Stomach (tissue), 9 donors: ENCODE data around the gene ACSM5. TPM values are rescaled to one million over a fixed set of nuclear protein-coding genes. Genes with fewer than 3 reads are reported as not detected.

Experiments
- DNase-seq, 2 donors: peaks; one replicate each; pipeline versions ENCODE4 v3.0.0 to v3.0.0-alpha.2; 2013 to 2019
- H3K27ac ChIP-seq, 5 donors: fragments of 200-600 bp in 4 of 5; sonication (generic) in 4 of 5; one replicate each; pipeline ENCODE4 v1.5.1; 2013 to 2019; ENCODE audit warnings: mild to moderate bottlenecking in 1 of 5, moderate library complexity in 1 of 5
- H3K27me3 ChIP-seq, 3 donors: fragments of 200-600 bp; sonication (generic); one replicate each; pipeline ENCODE4 v1.5.1; 2017 to 2019; ENCODE audit warnings: mixed run types in 1 of 3
- H3K36me3 ChIP-seq, 4 donors: fragments of 200-600 bp; sonication (generic); 1 replicate in 3 of 4; 2 replicates in 1 of 4; pipeline ENCODE4 v1.5.1; 2016 to 2019
- H3K4me1 ChIP-seq, 4 donors: fragments of 200-600 bp; sonication (generic); one replicate each; pipeline ENCODE4 v1.5.1; 2016 to 2019
- H3K4me3 ChIP-seq, 4 donors: fragments of 200-600 bp; sonication (generic) in 3 of 4; one replicate each; pipeline ENCODE4 v1.5.1; 2016 to 2019; ENCODE audit warnings: mild to moderate bottlenecking in 1 of 4
- H3K9me3 ChIP-seq, 4 donors: fragments of 200-600 bp; sonication (generic); one replicate each; pipeline ENCODE4 v1.5.1; 2016 to 2019
- EP300 ChIP-seq: sonication (generic); formaldehyde crosslinking; IDR thresholded peaks from one replicate; pipeline ENCODE4 v1.6.1; 2017; ENCODE audit warnings: antibody characterized with exemption
- POLR2A ChIP-seq, 4 donors: fragments of 450-650 bp; IDR thresholded peaks; one replicate each; pipeline ENCODE4 v1.6.1; 2016; ENCODE audit warnings: antibody characterized with exemption in 4 of 4, control low read depth in 2 of 4, mild to moderate bottlenecking in 1 of 4, moderate library complexity in 1 of 4
- POLR2AphosphoS5 ChIP-seq, 3 donors: sonication (generic); formaldehyde crosslinking; IDR thresholded peaks; one replicate each; pipeline ENCODE4 v1.6.1; 2016; ENCODE audit warnings: antibody characterized with exemption in 3 of 3
- WGBS, 5 donors: extraction: QIAGEN DNeasy Blood & Tissue Kit in 3 of 5; methylation state at CpG; one replicate each; pipeline versions ENCODE4 v1.1.5 to v1.1.7; 2013 to 2018; 5-methylcytosine and 5-hydroxymethylcytosine counted together
- intact Hi-C: fragments of 100-400 bp; cut with DNase I; formaldehyde crosslinking; loops from one replicate; pipeline ENCODE4 v1.15.1; 2023; ENCODE audit warnings: low total_unique reads
- polyA plus RNA-seq, 3 donors: library from polyadenylated mRNA; stranded (reverse); fragments of 200-250 nt; gene quantifications; one replicate each; pipeline ENCODE4 v1.2.3, GENCODE V29; 2013
- total RNA-seq, 5 donors: library from RNA; depleted of rRNA; stranded (reverse); fragments of >200 nt; gene quantifications; one replicate each; pipeline versions ENCODE4 v1.1.0 to v1.2.3, GENCODE V29; 2014 to 2016
- TF ChIP-seq, protein P1 (sequence below), 7 experiments: fragments of 450-650 bp in 4 of 7; fragments of 200-600 bp in 3 of 7; sonication (generic) in 3 of 7; IDR thresholded peaks; one replicate each; pipeline ENCODE4 v1.5.1; 2016 to 2019; ENCODE audit warnings: antibody characterized with exemption in 7 of 7, control low read depth in 2 of 7, mild to moderate bottlenecking in 1 of 7
- donor health status: healthy with polysubstance abuse.
- donor health status: Bipolar disorder and iron deficiency.
- donor health status: healthy.

The ACSM5 gene
- total and polyA plus RNA-seq, 8 donors = 1.1 to 4.6 (median 2.3) TPM; not detected in 2

GRCh38 chr16:20383106-20384029 lies 26.0 kb upstream of the ACSM5 start:
- Histone ChIP-seq H3K4me1 (peaks cover 16 to 28% (median 21%) of the 10 kb centered on the region in 4 donors), H3K9me3 (no peaks in the 10 kb centered on the region), H3K27ac (no peak overlapping the region), H3K36me3 (no peaks in the 10 kb centered on the region), H3K27me3 (peaks cover 0 to 8% (median 0%) of the 10 kb centered on the region in 3 donors), H3K4me3 (no peak overlapping the region)
- DNase-seq = peak; percentile 55 to 88
- 27 to 38% (median 31%) methylated on average over 10 to 11 of the region's 11 CpGs for WGBS, 5 donors
- intact Hi-C loops = no loop called here
- no peak for TF ChIP-seq POLR2A (IDR thresholded peaks at IDR 0.05)
- TF ChIP-seq, protein P1, sequence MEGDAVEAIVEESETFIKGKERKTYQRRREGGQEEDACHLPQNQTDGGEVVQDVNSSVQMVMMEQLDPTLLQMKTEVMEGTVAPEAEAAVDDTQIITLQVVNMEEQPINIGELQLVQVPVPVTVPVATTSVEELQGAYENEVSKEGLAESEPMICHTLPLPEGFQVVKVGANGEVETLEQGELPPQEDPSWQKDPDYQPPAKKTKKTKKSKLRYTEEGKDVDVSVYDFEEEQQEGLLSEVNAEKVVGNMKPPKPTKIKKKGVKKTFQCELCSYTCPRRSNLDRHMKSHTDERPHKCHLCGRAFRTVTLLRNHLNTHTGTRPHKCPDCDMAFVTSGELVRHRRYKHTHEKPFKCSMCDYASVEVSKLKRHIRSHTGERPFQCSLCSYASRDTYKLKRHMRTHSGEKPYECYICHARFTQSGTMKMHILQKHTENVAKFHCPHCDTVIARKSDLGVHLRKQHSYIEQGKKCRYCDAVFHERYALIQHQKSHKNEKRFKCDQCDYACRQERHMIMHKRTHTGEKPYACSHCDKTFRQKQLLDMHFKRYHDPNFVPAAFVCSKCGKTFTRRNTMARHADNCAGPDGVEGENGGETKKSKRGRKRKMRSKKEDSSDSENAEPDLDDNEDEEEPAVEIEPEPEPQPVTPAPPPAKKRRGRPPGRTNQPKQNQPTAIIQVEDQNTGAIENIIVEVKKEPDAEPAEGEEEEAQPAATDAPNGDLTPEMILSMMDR (IDR thresholded peaks at IDR 0.05) = peak in 5 of 7 experiments; percentile 61 to 93 (median 70)

GRCh38 chr16:20385844-20386832 lies 23.2 kb upstream of the ACSM5 start:
- TF ChIP-seq POLR2A (IDR thresholded peaks at IDR 0.05) (no peak), POLR2AphosphoS5 (IDR thresholded peaks at IDR 0.05) (peak in 2 of 3 donors; percentile 6 to 17), EP300 (no peak)
- TF ChIP-seq, protein P1 (IDR thresholded peaks at IDR 0.05) = peak in 5 of 7 experiments; percentile 32 to 84 (median 80)
- peak overlapping the region; percentile 54 to 72 (median 59) for H3K27ac ChIP-seq
- peak; percentile 86 to 89 for DNase-seq
- peaks cover 16 to 28% (median 21%) of the 10 kb centered on the region in 4 donors for H3K4me1 ChIP-seq
- 9 to 28% (median 14%) methylated on average over 29 to 30 of the region's 30 CpGs for WGBS, 5 donors
- H3K27me3 ChIP-seq = peaks cover 0 to 8% (median 0%) of the 10 kb centered on the region in 3 donors
- H3K9me3 ChIP-seq = no peaks in the 10 kb centered on the region
- peak overlapping the region; percentile 0 to 23 (median 19) for H3K4me3 ChIP-seq
- intact Hi-C loops = no loop called here
- H3K36me3 ChIP-seq = no peaks in the 10 kb centered on the region

DNA sequence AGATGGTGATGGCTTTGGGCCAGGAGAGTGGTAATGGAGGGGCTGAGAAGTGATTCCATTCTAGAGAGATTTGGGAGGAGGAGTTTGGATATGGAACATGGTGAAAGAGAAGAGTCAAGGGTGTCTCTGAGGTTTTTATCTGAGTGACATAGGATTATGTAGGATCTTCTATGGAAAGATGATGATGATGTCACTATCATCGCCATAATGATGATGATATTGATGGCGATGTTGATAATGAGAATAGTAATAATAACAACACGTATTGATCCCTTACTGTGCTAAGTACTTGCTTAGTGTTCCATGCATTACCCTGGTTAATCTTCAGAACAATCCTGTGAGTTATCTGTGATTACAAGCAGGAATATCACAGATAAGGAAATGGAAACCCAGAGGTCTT lies 21.4 kb upstream of the ACSM5 start:
- H3K36me3 ChIP-seq = no peaks in the 10 kb centered on the region
- TF ChIP-seq POLR2A (IDR thresholded peaks at IDR 0.05) (no peak), EP300 (no peak), POLR2AphosphoS5 (IDR thresholded peaks at IDR 0.05) (no peak)
- TF ChIP-seq, protein P1 (IDR thresholded peaks at IDR 0.05) = no peak
- H3K4me1 ChIP-seq = peaks cover 16 to 28% (median 21%) of the 10 kb centered on the region in 4 donors
- peaks cover 0 to 8% (median 0%) of the 10 kb centered on the region in 3 donors for H3K27me3 ChIP-seq
- no peak overlapping the region for H3K4me3 ChIP-seq
- WGBS, 5 donors = 79 to 93% (median 91%) methylated on average over 3 of the region's 3 CpGs
- intact Hi-C loops = no loop called here
- H3K27ac ChIP-seq = peak overlapping the region in 2 of 5 donors; percentile 60 to 72
- DNase-seq = no peak
- H3K9me3 ChIP-seq = no peaks in the 10 kb centered on the region

DNA sequence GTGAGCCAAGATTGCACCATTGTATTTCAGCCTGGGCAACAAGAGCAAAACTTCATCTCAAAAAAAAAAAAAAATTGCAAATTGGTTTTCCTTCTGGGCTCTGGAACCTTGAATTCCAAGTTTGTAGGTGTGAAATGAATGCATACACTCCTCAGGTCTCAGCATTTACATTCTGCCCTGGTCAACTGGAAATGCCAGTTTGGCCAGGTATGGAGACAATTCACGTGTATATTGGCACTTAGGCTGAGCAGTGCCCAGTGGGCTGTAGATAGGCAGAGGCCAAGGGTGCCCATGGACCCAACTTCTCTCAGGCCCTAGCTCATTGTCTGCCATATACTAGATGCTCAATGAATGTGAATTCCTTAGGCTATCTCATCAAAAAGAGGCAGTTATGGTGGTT lies 20.5 kb upstream of the ACSM5 start:
- WGBS, 5 donors = 10 to 48% (median 32%) methylated on average over 1 of the region's 1 CpG
- intact Hi-C loops = no loop called here

More for the DNA sequence above, 20.5 kb upstream of the ACSM5 start:
- TF ChIP-seq, protein P1 (IDR thresholded peaks at IDR 0.05) = no peak
- TF ChIP-seq EP300 (no peak), POLR2A (IDR thresholded peaks at IDR 0.05) (no peak)
- Histone ChIP-seq H3K27me3 (peaks cover 0 to 8% (median 0%) of the 10 kb centered on the region in 3 donors), H3K9me3 (no peaks in the 10 kb centered on the region), H3K36me3 (no peaks in the 10 kb centered on the region), H3K4me1 (peaks cover 21 to 32% (median 26%) of the 10 kb centered on the region in 4 donors), H3K27ac (peak overlapping the region in 3 of 5 donors; percentile 1 to 34 (median 30)), H3K4me3 (no peak overlapping the region)
- peak in 1 of 2 donors; percentile 69 for DNase-seq
